Measurements from ENCODE around the gene ANKRD52. TPM values are rescaled to one million over a fixed set of nuclear protein-coding genes. Genes with fewer than 3 reads are reported as not detected.

Gene ANKRD52
- polyA plus RNA-seq, 3 donors = 29.8 to 38.7 (median 34.0) TPM

DNA sequence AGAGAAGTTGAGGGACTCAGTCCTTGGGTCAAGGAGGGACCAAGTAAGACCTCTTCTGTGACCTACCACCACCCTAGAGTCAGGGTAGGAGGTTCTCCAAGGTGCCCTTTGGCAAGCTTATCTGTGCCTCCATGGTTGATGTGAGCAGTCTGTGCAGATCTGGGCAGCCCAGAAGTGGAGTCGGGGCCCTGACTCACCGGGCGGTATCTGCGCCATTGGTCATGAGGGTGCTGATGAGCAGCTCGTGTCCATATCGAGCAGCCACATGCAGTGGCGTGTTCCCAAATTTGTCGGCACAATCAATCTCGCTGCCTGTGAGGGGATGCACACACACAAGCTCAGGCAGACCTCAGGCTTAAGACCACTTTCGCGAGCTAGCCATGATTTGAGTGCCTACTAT lies 5.1 kb downstream of the ANKRD52 start:
- DNase-seq (ENCODE audit: extremely low read depth in 1 of 11, low read depth in 9 of 11, low spot score in 4 of 11) = no peak

DNA sequence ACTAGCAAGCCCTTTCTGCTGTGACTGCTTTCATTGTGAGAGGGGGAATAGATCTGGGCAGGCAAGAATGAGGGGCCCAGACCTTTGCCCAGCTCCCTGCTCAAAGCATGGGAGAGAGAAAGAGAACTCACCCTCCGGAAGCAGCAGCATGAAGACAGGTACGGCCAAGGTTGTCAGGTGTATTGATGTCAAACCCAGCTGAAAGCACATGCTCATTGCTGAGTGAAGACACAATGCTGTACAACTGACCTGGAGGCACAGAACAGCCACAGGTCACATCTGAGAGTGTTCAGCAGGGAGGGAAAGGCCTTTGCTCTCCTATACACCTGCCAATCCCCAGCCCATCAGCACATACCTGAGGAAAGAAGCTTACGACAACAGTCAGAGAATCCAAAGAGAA lies 5.5 kb downstream of the ANKRD52 start:
- DNase-seq (ENCODE audit: extremely low read depth in 1 of 11, low read depth in 9 of 11, low spot score in 4 of 11) = no peak

DNA sequence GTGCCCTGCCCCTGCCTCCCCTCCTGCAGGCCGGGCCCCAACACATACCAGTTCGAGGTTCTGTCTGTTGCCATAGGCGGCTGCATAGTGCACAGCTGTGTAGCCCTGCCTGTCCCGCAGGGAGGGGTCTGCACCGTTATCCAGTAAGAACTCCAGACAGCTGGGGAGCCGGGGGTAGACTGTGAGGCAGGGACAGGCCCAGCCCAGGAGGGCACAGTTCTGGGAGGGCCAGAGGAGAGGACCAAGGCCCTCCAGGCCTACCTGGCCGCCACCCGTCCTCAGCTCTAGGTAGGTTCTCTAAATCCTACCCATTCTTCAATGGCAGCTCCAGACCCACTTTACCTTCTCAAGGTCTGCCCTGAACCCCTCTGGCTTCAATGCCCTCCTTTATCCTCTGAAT lies 9.5 kb downstream of the ANKRD52 start:
- no peak for DNase-seq (ENCODE audit: extremely low read depth in 1 of 11, low read depth in 9 of 11, low spot score in 4 of 11)

DNA sequence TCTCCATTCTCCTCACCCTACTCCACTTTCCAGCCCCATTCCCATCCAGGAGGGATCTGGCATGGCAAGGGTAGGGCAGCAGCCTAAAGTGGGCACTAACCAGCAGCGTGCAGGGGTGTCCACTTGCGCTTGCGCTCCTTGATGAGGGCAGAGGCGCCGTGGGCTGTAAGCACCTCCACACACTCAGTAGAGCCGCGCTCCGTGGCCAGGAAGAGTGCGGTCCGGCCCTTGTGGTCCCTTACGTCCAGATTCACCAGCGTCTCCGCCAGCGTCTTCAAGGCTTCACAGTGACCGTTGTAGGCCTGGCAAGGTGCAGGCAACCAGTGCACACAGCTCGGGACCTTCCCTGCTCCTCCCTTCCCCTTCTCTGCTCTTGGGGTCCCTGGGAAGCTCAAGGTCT lies 10.3 kb downstream of the ANKRD52 start:
- DNase-seq (ENCODE audit: extremely low read depth in 1 of 11, low read depth in 9 of 11, low spot score in 4 of 11) = no peak

DNA sequence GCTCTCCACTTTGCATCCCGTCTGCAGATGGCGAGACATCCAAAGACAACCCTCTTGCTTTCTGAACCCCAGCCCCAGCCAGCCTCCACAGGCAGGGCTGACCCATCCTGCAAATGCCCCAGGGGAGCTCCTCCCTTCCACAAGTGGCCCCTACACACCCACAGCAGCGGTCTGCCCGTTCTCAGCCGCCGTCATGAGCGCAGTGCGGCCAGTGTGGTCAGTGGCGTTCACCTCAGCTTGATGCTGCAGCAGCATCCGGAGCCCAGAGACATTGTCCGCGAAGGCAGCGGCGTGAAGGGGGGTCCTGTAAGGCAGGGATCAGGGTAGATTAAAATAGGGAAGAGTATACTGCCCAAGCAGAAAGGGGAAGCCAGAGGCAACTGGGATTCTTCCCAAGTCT lies 13.7 kb downstream of the ANKRD52 start:
- DNase-seq (ENCODE audit: extremely low read depth in 1 of 11, low read depth in 9 of 11, low spot score in 4 of 11) = no peak

DNA sequence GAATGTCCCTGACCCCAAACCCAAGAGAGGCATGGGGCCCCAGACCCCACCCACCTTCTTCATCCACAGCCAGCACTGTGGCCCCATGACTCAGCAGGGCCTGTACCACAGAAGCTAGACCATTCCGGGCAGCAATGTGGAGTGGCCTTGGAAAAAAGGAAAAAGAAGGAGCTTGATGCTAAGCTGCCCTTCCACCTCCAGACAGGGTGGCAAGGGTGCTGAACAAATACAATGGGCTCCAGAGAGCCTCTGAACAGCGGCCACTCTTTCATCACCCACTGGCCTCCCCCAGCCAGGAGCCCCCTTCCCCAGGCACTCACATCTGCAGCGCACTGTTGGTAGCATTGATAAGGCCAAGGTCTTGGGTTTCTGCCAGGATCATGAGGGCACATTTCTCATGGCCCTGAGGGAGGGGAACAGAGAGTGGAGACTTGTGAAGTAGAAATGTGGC lies 14.4 kb downstream of the ANKRD52 start:
- DNase-seq (ENCODE audit: extremely low read depth in 1 of 11, low read depth in 9 of 11, low spot score in 4 of 11) = no peak

DNA sequence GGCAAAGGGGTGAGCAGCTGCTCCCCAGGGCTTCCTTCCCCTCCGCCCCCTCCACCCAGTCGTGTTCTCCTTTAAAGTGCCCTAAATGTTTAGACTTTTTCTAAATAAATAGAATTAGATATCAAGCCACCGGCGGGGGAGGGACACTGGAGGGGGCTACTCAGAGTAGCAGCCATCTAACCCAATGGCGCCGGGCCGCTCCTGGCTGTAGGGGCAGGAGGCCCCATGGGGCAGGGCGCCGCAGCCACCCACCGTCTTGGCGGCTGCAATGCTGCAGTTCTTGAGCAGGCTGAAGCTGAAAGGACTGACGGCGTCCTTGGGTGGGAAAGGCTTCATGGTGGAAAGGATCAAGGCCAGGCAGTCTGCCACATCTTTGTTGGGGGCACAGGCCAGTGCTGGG lies 15.2 kb downstream of the ANKRD52 start:
- no peak for DNase-seq (ENCODE audit: extremely low read depth in 1 of 11, low read depth in 9 of 11, low spot score in 4 of 11)

DNA sequence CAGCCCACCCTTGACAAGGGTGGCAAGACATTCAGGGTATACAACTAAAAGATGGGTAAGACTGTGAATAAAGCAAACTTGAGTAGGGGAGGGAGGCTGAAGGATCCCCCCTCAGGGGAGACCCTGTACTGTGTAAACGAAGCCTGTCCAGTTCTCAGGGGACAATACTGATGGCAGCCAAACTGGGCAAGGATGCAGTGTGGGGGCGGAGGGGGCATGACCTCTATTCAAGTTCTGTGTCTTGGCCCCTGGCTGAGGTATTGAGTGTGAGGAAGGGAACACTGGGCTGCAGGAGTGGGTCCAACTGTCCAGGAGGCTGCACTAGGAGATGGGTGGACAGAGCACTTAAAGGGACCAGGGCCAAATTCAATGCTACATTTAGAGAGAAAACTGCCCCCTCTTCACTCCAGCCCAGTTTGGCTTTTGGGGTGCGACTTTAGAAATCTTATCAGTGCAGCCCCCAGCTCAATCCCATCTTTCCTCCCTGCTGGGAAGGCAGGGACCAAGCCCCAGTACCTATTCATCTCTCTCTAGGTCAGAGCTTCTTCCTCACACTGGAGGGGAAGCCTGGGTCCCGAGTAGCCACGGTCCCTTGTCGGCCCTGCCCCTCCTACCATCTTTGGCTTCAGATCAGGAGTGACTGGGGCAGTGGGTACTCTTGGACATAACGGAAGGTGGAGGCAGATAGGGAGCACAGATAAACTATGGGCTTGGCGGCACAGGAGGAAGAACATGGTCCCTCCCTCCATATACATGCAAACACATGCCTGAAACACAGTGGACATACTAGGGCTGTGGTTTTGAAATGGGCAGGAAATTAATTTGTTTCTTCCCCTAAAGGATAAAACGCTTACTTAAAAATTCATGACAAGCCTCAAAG lies 16.5 kb downstream of the ANKRD52 start:
- no peak for DNase-seq (ENCODE audit: extremely low read depth in 1 of 11, low read depth in 9 of 11, low spot score in 4 of 11)

DNA sequence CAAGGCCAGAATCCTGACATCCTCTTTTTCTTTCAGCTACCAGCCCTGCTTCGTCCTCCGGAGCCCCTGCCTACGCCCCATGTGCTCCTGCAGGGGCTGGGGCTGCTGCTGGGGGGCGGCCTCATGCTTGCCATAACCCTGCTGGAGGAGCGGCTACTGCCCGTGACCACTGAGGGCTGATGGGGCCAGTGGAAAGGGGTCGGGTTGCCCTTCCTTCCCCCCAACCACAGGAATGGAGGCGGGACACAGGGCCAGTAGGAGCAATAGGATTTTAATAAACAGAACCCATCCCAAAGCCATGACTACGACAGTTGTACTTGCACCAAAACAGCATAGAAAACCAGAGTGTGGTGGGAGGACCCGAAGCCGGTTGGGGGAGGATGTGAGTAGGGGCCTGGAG lies 20.6 kb downstream of the ANKRD52 start:
- no peak for DNase-seq (ENCODE audit: extremely low read depth in 1 of 11, low read depth in 9 of 11, low spot score in 4 of 11)

DNA sequence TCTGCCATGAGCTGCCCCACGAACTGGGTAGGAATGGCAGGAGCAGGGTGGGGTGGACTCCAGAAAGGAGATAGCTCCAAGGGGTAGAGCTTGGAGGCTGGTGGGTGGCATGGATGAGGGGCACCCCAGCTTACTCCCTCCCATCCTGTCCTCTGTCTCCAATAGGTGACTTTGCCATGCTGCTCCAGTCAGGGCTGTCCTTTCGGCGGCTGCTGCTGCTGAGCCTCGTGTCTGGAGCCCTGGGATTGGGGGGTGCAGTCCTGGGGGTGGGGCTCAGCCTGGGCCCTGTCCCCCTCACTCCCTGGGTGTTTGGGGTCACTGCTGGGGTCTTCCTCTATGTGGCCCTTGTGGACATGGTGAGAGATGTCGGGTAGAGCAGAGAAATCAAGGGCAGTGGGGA lies 21.2 kb downstream of the ANKRD52 start:
- DNase-seq (ENCODE audit: extremely low read depth in 1 of 11, low read depth in 9 of 11, low spot score in 4 of 11) = no peak

DNA sequence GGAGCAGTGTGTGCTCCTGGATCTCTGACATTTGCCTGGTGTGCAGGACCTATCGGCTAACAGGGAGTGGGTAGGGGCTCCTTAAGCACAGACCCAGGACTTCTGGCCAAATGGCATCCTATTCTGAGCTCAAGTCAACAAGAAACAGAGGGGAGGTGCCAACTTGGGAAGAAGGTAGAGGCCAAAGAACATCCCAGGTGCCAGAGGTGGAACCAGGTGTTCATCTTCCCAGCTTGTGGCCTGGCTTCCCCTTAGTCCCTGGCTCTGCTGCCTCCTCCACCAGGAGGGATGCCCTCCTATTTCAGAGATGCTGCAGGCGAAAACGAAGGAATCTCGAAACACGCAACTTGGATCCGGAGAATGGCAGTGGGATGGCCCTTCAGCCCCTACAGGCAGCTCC lies 22.1 kb downstream of the ANKRD52 start:
- no peak for DNase-seq (ENCODE audit: extremely low read depth in 1 of 11, low read depth in 9 of 11, low spot score in 4 of 11)

DNA sequence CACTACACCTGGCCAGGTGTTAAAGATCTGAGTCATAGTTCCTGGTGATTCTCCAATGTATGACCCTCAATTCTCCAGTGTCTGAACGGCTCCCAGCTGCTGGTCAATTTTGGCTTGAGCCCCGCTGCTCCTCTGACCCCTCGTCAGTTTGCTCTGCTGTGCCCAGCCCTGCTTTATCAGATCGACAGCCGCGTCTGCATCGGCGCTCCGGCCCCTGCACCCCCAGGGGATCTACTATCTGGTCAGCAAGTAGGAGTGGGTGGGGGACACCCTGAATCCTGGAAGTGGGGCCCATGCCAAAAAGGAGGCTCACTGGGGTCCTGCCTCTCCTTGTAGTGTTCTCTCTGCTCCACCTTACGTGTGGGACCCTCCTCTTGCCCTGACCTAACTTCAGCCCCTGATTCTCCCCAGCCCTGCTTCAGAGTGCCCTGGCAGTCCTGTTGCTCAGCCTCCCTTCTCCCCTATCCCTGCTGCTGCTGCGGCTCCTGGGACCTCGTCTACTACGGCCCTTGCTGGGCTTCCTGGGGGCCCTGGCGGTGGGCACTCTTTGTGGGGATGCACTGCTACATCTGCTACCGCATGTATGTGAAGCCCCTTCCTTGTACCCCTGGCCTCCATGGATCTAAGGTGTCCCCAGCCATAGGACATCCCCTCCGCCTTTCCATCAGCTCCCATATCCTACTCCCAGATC lies 23.3 kb downstream of the ANKRD52 start:
- DNase-seq (ENCODE audit: extremely low read depth in 1 of 11, low read depth in 9 of 11, low spot score in 4 of 11) = no peak

DNA sequence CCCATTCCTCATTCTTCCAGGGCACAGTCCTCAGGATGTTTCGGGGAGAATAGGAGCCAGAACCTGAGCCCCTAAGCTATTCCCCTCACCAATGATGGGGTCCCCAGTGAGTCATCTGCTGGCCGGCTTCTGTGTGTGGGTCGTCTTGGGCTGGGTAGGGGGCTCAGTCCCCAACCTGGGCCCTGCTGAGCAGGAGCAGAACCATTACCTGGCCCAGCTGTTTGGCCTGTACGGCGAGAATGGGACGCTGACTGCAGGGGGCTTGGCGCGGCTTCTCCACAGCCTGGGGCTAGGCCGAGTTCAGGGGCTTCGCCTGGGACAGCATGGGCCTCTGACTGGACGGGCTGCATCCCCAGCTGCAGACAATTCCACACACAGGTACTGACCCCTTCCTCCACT lies 27.0 kb downstream of the ANKRD52 start:
- DNase-seq (ENCODE audit: extremely low read depth in 1 of 11, low read depth in 9 of 11, low spot score in 4 of 11) = no peak

DNA sequence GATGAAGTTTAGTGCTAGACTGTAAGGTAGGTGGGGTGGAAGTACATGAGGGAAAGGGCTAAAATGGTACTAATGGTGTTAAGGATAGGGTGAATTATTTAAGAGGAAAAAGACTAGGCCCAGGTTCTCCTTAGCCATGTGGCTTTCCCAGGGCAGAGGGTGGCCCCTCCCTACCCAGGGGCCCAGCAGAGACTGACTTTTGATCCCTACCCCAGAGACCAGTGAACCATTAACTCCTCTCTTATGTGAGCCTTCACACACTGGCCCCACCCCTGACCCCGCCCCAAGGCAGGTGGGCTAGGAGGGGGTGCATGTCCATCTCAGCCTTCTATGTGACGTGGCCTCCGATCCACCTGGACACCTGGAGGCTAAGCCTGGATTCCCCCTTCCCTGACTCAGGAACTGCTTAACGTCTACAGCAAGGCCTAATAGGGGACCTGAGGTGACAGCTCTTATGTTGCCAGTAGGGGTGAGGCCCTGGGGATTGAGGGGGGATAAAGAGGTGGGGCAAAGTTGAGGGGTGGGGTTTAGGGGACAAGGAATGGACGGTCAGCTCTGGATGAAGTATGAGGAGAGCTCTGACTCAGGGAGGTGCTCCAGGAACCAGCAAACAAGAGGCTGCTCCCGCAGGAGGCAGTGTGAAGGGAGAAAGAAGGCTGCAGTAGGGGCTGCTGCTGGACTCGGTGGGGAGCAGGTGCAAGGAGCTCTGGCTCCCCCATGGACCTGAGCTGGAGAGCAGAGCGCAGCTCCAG lies 27.6 kb downstream of the ANKRD52 start:
- DNase-seq (ENCODE audit: extremely low read depth in 1 of 11, low read depth in 9 of 11, low spot score in 4 of 11) = peak in 1 of 11 donors; percentile 41

DNA sequence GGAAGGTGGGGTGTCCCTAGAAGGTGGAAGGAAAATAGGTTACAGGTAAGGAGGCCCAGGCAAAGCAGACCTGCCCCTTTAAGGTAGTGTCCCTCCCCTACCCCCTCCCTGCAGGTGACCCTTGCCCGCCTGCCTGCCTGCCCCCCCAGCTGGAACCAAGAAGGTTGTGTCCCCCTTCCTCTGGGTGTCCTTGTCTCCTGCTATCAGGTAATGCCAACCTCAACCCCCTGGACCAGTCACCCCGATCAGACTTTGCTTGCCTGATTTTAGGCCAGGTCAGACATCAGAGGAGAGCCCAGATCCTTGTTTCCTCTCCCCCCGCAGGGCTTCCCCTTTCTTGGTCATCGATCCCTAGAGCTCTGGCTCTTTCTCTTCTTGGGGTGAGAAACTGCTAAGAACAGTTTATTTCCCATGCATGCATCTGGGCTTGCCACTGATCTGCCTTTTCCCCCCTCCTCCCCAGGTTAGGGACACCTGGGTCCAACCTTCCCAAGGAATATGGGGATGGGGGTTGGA lies 28.2 kb downstream of the ANKRD52 start, which contains the start of gene SLC39A5:
Gene SLC39A5, plus strand, starts transcription at position 136 of the 516 bp plus-strand sequence. CDS start 1,224 bp downstream, outside the sequence.
- DNase-seq (ENCODE audit: extremely low read depth in 1 of 11, low read depth in 9 of 11, low spot score in 4 of 11) = no peak

DNA sequence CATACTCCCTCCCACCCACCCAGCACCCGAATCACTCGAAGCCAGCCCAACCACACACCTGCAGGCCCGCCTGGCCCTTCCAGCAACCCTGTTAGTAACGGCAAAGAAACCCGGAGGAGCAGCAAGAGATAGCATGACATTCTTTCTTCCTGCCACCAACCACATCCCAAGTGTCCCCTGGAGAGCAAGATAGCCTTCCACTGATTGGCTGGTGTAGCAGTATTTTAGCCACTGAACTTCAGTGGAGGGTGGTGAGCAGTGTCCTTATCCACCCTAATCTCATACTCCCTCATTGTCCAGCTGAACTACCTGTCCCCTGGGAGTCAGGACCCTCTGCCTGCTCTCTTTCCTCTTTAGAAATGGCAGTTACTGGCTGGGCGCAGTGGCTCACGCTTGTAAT lies 29.1 kb downstream of the ANKRD52 start:
- no peak for DNase-seq (ENCODE audit: extremely low read depth in 1 of 11, low read depth in 9 of 11, low spot score in 4 of 11)

DNA sequence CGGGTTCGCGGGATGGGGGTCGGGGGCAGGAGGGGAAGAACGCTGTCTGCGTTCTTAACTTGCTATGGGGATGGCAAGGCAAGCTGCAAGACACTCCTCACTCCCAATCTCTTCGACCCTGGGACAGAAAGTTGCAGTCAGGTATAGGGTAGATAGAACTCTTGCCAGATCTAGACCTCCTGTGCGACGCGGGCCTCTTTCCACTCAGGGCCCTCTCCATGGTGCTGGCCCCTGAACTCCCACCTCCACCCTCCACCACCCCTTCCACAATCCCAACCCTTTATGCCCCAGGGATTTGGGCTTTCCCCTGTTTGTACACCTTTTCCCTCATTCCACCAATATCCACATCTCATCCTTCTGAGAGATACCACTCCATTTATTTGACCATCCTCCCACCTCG lies 33.2 kb downstream of the ANKRD52 start:
- no peak for DNase-seq (ENCODE audit: extremely low read depth in 1 of 11, low read depth in 9 of 11, low spot score in 4 of 11)

DNA sequence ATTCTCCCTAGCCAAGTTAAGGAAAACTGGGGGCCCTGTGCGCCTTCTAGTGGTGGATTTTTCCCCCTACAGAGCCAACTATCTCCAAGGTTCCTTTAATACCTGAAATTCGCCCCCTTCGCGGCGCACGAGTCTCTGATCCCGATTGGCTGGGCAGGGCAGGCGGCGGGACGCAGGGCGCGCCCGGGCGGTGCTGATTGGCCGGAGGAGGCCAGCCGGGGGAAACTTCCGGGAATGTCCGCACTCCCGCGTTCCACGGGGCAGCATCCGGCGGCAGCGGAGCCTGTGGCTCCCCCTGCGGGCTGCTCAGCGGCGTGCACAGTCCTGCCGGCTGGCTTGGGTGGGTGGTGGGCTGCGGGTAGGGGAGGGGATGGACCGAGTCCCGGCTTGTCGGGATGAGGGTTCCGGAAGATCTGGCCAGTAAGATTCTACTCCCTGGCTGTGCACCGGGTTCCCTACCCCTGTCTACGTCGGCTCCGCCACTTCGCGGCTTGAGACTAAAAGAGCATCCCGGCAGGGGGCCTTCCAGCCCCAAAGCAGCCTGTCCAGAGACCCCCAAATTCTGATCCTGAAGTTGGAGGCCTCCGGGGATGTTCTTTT lies 34.0 kb downstream of the ANKRD52 start, which contains the start of gene NABP2:
Gene NABP2, plus strand, starts transcription at position 241 of the 600 bp plus-strand sequence. CDS start 515 bp downstream, outside the sequence.
- DNase-seq (ENCODE audit: extremely low read depth in 1 of 11, low read depth in 9 of 11, low spot score in 4 of 11) = peak; percentile 93 to 98 (median 96)

DNA sequence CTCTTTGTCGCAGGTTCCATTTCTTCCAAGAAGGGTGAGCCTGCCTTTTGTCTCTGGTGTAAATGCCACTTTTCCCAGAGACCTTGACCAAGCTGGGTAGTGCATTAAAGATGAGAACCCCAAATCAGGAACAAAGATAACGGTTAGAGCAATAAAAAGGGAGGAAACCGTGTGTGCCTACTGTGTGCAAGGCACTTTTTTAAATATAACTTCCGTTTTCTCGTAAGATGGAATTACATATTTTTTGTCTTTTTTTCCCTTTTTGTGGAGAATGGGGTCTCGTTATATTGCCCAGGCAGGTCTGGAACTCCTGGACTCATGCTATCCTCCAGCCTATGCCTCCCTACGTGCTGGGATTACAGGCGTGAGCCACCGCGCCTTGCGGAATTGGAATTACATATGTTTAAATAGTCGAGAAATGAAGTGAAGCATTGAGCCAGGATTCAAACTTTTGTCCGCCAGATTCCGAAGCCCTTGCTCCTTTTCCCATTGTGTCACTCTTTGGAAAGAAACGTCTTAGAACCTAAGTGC lies 34.5 kb downstream of the ANKRD52 start:
- DNase-seq (ENCODE audit: extremely low read depth in 1 of 11, low read depth in 9 of 11, low spot score in 4 of 11) = no peak
